ENCODE data around the gene GALNT11.

Gene GALNT11

GRCh38 chr7:152107945-152108344, 82.5 kb downstream of the GALNT11 start:
- no peak for DNase-seq (ENCODE audit: low read depth)
- H3K4me3 ChIP-seq (ENCODE audit: low read depth, low read length) = no peak overlapping the region
- TF ChIP-seq, protein P1, sequence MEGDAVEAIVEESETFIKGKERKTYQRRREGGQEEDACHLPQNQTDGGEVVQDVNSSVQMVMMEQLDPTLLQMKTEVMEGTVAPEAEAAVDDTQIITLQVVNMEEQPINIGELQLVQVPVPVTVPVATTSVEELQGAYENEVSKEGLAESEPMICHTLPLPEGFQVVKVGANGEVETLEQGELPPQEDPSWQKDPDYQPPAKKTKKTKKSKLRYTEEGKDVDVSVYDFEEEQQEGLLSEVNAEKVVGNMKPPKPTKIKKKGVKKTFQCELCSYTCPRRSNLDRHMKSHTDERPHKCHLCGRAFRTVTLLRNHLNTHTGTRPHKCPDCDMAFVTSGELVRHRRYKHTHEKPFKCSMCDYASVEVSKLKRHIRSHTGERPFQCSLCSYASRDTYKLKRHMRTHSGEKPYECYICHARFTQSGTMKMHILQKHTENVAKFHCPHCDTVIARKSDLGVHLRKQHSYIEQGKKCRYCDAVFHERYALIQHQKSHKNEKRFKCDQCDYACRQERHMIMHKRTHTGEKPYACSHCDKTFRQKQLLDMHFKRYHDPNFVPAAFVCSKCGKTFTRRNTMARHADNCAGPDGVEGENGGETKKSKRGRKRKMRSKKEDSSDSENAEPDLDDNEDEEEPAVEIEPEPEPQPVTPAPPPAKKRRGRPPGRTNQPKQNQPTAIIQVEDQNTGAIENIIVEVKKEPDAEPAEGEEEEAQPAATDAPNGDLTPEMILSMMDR (IDR thresholded peaks at IDR 0.05; ENCODE audit: low read depth, low read length, missing control alignments) = no peak

GRCh38 chr7:152108359-152108758, 82.9 kb downstream of the GALNT11 start:
- no peak for DNase-seq (ENCODE audit: low read depth)
- TF ChIP-seq, protein P1 (IDR thresholded peaks at IDR 0.05; ENCODE audit: low read depth, low read length, missing control alignments) = no peak
- no peak overlapping the region for H3K4me3 ChIP-seq (ENCODE audit: low read depth, low read length)

DNA sequence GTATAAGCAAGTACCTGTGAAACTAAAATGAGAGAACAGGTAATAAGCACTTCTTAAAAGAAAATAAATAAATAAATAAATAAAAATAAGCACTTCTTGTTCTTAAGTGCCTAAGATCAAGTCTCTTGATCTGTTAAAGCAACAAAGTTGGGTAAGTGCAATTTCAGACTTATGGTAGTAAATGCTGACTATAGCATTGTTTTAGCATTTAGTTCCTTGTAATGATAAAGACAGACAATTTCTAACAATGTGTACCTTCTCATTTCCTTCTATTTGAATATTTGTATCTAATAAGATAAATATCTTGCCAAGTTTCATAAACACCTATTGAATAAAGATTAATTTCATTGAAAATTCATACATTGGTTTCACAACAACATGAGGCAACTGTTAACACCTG, 87.4 kb downstream of the GALNT11 start:
- no peak overlapping the region for H3K4me3 ChIP-seq (ENCODE audit: low read depth, low read length)
- DNase-seq (ENCODE audit: low read depth) = no peak
- TF ChIP-seq, protein P1 (IDR thresholded peaks at IDR 0.05; ENCODE audit: low read depth, low read length, missing control alignments) = no peak

- TF ChIP-seq, protein P1 (IDR thresholded peaks at IDR 0.05; ENCODE audit: low read depth, low read length, missing control alignments) = no peak
- H3K4me3 ChIP-seq (ENCODE audit: low read depth, low read length) = no peak overlapping the region
- no peak for DNase-seq (ENCODE audit: low read depth)
Measured at GRCh38 chr7:152115021-152115718, 89.7 kb downstream of the GALNT11 start.

DNA sequence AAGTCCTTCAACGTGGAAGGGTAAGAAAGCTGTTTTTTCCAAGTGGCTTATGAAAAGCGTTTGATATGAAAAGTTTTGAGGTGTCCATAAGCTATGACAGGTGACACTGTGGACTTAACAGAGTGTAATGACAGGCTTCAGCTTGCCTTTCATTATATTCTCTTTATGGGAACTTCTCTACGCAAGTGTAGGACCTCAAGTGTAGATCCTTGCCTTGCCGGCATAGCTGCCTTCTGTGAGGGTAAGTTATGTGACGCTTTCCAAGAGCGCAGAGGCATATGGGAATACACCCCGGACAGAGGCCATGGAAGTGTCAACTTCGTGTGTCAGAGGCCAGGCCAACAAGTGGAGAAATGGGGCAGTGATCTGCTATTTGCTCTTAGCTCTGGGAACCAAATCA, 91.9 kb downstream of the GALNT11 start:
- DNase-seq (ENCODE audit: low read depth) = no peak
- TF ChIP-seq, protein P1 (IDR thresholded peaks at IDR 0.05; ENCODE audit: low read depth, low read length, missing control alignments) = no peak
- H3K4me3 ChIP-seq (ENCODE audit: low read depth, low read length) = no peak overlapping the region

DNA sequence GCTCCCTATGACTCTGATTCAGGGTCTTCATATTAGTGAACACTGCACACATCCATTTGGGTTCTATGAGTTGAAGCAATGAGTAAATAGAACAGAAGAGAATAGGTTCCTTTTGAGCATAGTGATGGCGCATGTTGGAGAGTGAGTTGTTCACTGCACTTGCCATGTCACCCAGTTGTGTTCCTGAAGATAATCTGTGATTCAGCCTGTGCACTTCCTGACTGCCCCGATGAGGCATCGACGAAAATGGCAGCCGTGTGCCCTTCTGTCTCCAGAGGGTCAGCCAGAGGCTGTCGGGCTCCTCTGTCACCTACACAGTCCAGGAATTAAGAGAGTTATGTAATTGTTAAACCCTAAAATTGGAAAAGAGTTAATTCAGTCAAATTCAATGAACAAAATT, 94.7 kb downstream of the GALNT11 start:
- no peak overlapping the region for H3K4me3 ChIP-seq (ENCODE audit: low read depth, low read length)
- TF ChIP-seq, protein P1 (IDR thresholded peaks at IDR 0.05; ENCODE audit: low read depth, low read length, missing control alignments) = no peak
- DNase-seq (ENCODE audit: low read depth) = no peak

GRCh38 chr7:152120776-152121175, 95.3 kb downstream of the GALNT11 start:
- TF ChIP-seq, protein P1 (IDR thresholded peaks at IDR 0.05; ENCODE audit: low read depth, low read length, missing control alignments) = no peak
- H3K4me3 ChIP-seq (ENCODE audit: low read depth, low read length) = no peak overlapping the region
- no peak for DNase-seq (ENCODE audit: low read depth)

Data from GM12864 (cell line).